ENCODE data around the gene C10orf53.

C10orf53 gene

GRCh38 chr10:49742683-49743463, 63.4 kb downstream of the C10orf53 start:
- DNase-seq (ENCODE audit: low read depth), result no peak
- no peak for TF ChIP-seq CTCF (IDR thresholded peaks at IDR 0.05; ENCODE audit: low read depth, low read length, missing control alignments)
- no peak overlapping the region for H3K4me3 ChIP-seq (ENCODE audit: low read depth, low read length)

GRCh38 chr10:49743464-49744075, 64.1 kb downstream of the C10orf53 start:
- no peak for TF ChIP-seq CTCF (IDR thresholded peaks at IDR 0.05; ENCODE audit: low read depth, low read length, missing control alignments)
- H3K4me3 ChIP-seq (ENCODE audit: low read depth, low read length), result no peak overlapping the region
- DNase-seq (ENCODE audit: low read depth), result no peak

GRCh38 chr10:49744091-49744685, 64.7 kb downstream of the C10orf53 start:
- no peak for DNase-seq (ENCODE audit: low read depth)
- H3K4me3 ChIP-seq (ENCODE audit: low read depth, low read length), result no peak overlapping the region
- no peak for TF ChIP-seq CTCF (IDR thresholded peaks at IDR 0.05; ENCODE audit: low read depth, low read length, missing control alignments)

DNA sequence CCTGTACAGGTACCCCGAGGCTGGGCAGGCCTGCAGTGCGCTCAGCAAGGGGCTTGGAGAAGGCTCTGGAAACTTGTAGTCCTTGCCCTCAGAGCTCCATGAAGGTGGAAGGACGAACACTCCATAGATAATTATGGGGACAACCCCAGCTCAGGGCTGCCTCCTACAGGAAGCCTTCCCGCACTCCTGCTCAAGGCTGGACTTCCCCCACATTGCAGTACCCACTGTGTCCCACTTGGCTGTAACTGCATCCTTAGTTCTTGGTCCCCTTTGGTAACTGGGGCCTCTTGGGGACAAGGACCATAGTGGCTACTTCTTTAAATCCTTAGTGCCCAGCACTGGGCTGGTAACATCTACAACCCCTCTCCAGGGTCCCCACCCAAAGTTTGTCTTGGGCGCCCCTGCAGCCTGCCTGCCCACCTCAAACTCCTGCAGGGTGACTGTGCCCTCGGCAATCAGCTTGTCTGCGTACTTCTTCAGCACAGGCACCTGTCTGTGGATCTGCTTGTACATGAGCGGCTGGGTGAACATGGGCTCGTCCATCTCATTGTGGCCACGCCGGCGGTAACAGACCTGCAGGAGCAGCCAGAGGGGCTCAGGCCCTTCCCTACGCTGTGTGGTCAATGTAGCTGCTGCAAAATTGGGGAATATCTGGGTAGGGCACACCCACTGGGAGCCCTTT, 65.6 kb downstream of the C10orf53 start:
- no peak overlapping the region for H3K4me3 ChIP-seq (ENCODE audit: low read depth, low read length)
- no peak for DNase-seq (ENCODE audit: low read depth)
- peak; percentile 29 for TF ChIP-seq CTCF (IDR thresholded peaks at IDR 0.05; ENCODE audit: low read depth, low read length, missing control alignments)

DNA sequence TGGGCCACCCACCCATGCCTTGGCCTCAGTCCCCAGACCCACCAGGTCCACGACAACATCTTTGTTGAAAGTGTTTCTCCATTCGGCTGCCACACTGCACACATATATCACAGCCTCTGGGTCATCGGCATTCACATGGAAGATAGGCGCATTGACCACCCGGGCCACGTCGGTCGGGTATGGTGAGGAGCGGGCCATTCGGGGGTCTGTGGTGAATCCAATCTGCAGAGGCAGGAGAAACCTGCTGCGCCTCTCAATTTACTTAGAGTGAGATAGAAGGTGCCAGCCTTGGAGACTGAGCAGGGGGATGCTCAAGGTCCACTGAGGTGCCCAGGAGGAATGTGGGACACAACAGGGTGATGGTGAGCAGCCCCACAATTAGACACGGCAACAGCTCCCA, 66.3 kb downstream of the C10orf53 start:
- no peak for DNase-seq (ENCODE audit: low read depth)
- TF ChIP-seq CTCF (IDR thresholded peaks at IDR 0.05; ENCODE audit: low read depth, low read length, missing control alignments), result no peak
- no peak overlapping the region for H3K4me3 ChIP-seq (ENCODE audit: low read depth, low read length)

GRCh38 chr10:49746626-49747302, 67.3 kb downstream of the C10orf53 start:
- no peak for TF ChIP-seq CTCF (IDR thresholded peaks at IDR 0.05; ENCODE audit: low read depth, low read length, missing control alignments)
- DNase-seq (ENCODE audit: low read depth), result no peak

More at GRCh38 chr10:49746626-49747302, 67.3 kb downstream of the C10orf53 start:
- H3K4me3 ChIP-seq (ENCODE audit: low read depth, low read length), result no peak overlapping the region
